Endothelial cell of umbilical vein (primary cell): ENCODE data around the gene PTPRU. TPM values are rescaled to one million over a fixed set of nuclear protein-coding genes. Genes with fewer than 3 reads are reported as not detected.

Experiments
- BruUV-seq: library from RNA; stranded (reverse); fragments of 400-500 nt; replicated peaks from 2 replicates; lab custom pipeline; 2021; lab: Mats Ljungman, UMichigan
- CTCF ChIA-PET: fragments of 300-600, 350-600 bp; sonication (Branson Sonifier 250); formaldehyde crosslinking; loops from one replicate; lab custom pipeline; 2021; ENCODE audit warnings: antibody characterized with exemption, inconsistent platforms; lab: Charles Lee
- POLR2A ChIA-PET: fragments of 300-600, 350-600 bp; sonication (Branson Sonifier 250); formaldehyde crosslinking; loops from one replicate; lab custom pipeline; 2021; ENCODE audit warnings: antibody characterized with exemption, inconsistent platforms; lab: Charles Lee
- DNase-seq: peaks from one replicate; pipeline ENCODE4 v3.0.0-alpha.2; 2011; ENCODE audit warnings: low read depth, low spot score
- FAIRE-seq: peaks from 2 replicates; lab custom pipeline; 2011; peaks lifted over from hg19 to GRCh38; lab: Jason Lieb, UNC
- H2AFZ ChIP-seq: 2 replicates; pipeline ENCODE4 v1.6.0; 2012; ENCODE audit warnings: low read depth, low read length, control low read depth, inconsistent platforms
- H3K27ac ChIP-seq: 2 replicates; pipeline ENCODE4 v1.5.1; 2011; ENCODE audit warnings: low read depth, mild to moderate bottlenecking, control low read depth, low read length, moderate library complexity; ENCODE audit not compliant: insufficient read depth
- H3K27me3 ChIP-seq, 2 experiments: 2 replicates each; pipeline versions ENCODE4 v1.6.0 to v1.6.1; 2011; ENCODE audit warnings: low read length in 2 of 2, mixed read lengths in 1 of 2; ENCODE audit not compliant: control insufficient read depth in 2 of 2, insufficient read depth in 2 of 2
- H3K36me3 ChIP-seq, 2 experiments: 2 replicates in 1 of 2; 3 replicates in 1 of 2; pipeline ENCODE4 v1.5.1; 2011; ENCODE audit warnings: low read length in 2 of 2, mild to moderate bottlenecking in 1 of 2, moderate library complexity in 1 of 2; ENCODE audit not compliant: control insufficient read depth in 2 of 2, insufficient read depth in 2 of 2; ENCODE audit errors: extremely low read depth in 1 of 2
- H3K4me1 ChIP-seq: 3 replicates; pipeline ENCODE4 v1.5.1; 2011; ENCODE audit warnings: mild to moderate bottlenecking, low read length; ENCODE audit not compliant: control insufficient read depth, insufficient read depth; ENCODE audit errors: extremely low read depth
- H3K4me2 ChIP-seq: 2 replicates; pipeline ENCODE4 v1.6.1; 2011; ENCODE audit warnings: low read length, control low read depth, mixed read lengths; ENCODE audit not compliant: insufficient read depth
- H3K4me3 ChIP-seq, 3 experiments: fragments of 200-600 bp in 1 of 3; sonication (generic), shearing (Covaris generic) in 1 of 3; replicated peaks in 1 of 3; 2 replicates each; pipeline ENCODE4 v1.5.1; 2011 to 2016; ENCODE audit warnings: control low read depth in 3 of 3, low read length in 3 of 3, mild to moderate bottlenecking in 2 of 3, inconsistent platforms in 1 of 3, low read depth in 1 of 3, moderate library complexity in 1 of 3; ENCODE audit not compliant: insufficient read depth in 1 of 3
- H3K79me2 ChIP-seq: 2 replicates; pipeline ENCODE4 v1.6.0; 2012; ENCODE audit warnings: low read length, inconsistent platforms; ENCODE audit not compliant: control insufficient read depth, insufficient read depth
- H3K9ac ChIP-seq: replicated peaks from 2 replicates; pipeline ENCODE3; 2011; ENCODE audit warnings: low read length, control low read depth; ENCODE audit not compliant: insufficient read depth; ENCODE audit errors: extremely low read depth
- H3K9me1 ChIP-seq: replicated peaks from 3 replicates; pipeline ENCODE4 v1.6.0; 2011; ENCODE audit warnings: mild to moderate bottlenecking, low read length; ENCODE audit not compliant: control insufficient read depth, insufficient read depth; ENCODE audit errors: extremely low read depth
- H3K9me3 ChIP-seq: replicated peaks from 2 replicates; pipeline ENCODE4 v1.5.1; 2012; ENCODE audit warnings: low read length, inconsistent platforms; ENCODE audit not compliant: control insufficient read depth, insufficient read depth
- H4K20me1 ChIP-seq: replicated peaks from 2 replicates; pipeline ENCODE3; 2011; ENCODE audit warnings: mild to moderate bottlenecking, low read length; ENCODE audit not compliant: control insufficient read depth, insufficient read depth; ENCODE audit errors: extremely low read depth
- EZH2 ChIP-seq: IDR thresholded peaks from 2 replicates; pipeline ENCODE4 v1.6.1; 2012; ENCODE audit warnings: borderline replicate concordance, low read depth, mild to moderate bottlenecking, moderate library complexity, low read length, inconsistent platforms; ENCODE audit not compliant: severe bottlenecking
- FOS ChIP-seq: IDR thresholded peaks from 2 replicates; pipeline ENCODE4 v1.6.1; 2011; ENCODE audit warnings: mild to moderate bottlenecking, low read length, moderate library complexity, borderline replicate concordance; ENCODE audit not compliant: insufficient read depth
- GATA2 ChIP-seq: IDR thresholded peaks from 2 replicates; pipeline ENCODE4 v1.7.0; 2011; ENCODE audit warnings: low read depth, mild to moderate bottlenecking, moderate library complexity, mixed read lengths, low read length; ENCODE audit not compliant: insufficient read length, insufficient read depth
- JUN ChIP-seq: IDR thresholded peaks from 2 replicates; pipeline ENCODE4 v1.6.1; 2011; ENCODE audit warnings: borderline replicate concordance, low read depth; ENCODE audit not compliant: insufficient read length, insufficient read depth
- MYC ChIP-seq: IDR thresholded peaks from one replicate; pipeline ENCODE4 v1.6.1; 2011; ENCODE audit warnings: mild to moderate bottlenecking, low read depth, low read length
- POLR2A ChIP-seq: IDR thresholded peaks from 2 replicates; pipeline ENCODE4 v1.6.1; 2012; ENCODE audit warnings: low read depth, mild to moderate bottlenecking, control low read depth, low read length
- POLR2AphosphoS5 ChIP-seq: IDR thresholded peaks from 2 replicates; pipeline ENCODE4 v1.6.1; 2012; ENCODE audit warnings: low read depth, mild to moderate bottlenecking, control low read depth, low read length, moderate library complexity; ENCODE audit not compliant: insufficient read depth
- dilution Hi-C: fragments of 300-500 bp; cut with MboI; formaldehyde crosslinking; loops from one replicate; pipeline ENCODE4 v1.15.0; 2019; ENCODE audit warnings: low sequenced_read_pairs; ENCODE audit not compliant: extremely low pct_ligation_motif_present
- intact Hi-C: fragments of 100-400 bp; cut with micrococcal nuclease; formaldehyde crosslinking; loops from one replicate; pipeline ENCODE4 v1.10.0; 2022
- polyA plus RNA-seq, 4 experiments: library from polyadenylated mRNA; depleted of rRNA in 3 of 4; stranded (reverse) in 3 of 4; unstranded in 1 of 4; fragments of >200 nt; gene quantifications; 2 replicates each; pipeline versions ENCODE4 v1.2.1 to v1.2.3, GENCODE V29; 2011 to 2012; ENCODE audit warnings: missing spikeins in 1 of 4
- total RNA-seq: library from RNA; stranded (reverse); gene quantifications from 2 replicates; pipeline ENCODE4 v1.2.3, GENCODE V29; 2021
- TF ChIP-seq, protein P1 (sequence below), 2 donors: IDR thresholded peaks; 1 replicate in 1 of 2; 2 replicates in 1 of 2; pipeline ENCODE4 v1.5.1; 2011; ENCODE audit warnings: low read length in 2 of 2, mild to moderate bottlenecking in 2 of 2, moderate library complexity in 2 of 2, control low read depth in 1 of 2, inconsistent platforms in 1 of 2, low read depth in 1 of 2; ENCODE audit not compliant: insufficient read depth in 1 of 2; ENCODE audit errors: extremely low read depth in 1 of 2
- TF ChIP-seq, protein P2 (sequence below): IDR thresholded peaks from 2 replicates; pipeline ENCODE4 v1.6.1; 2011; ENCODE audit not compliant: insufficient read depth, insufficient read length

PTPRU gene
- total and polyA plus RNA-seq, 2 donors (not counting 3 experiments of a cell fraction or from before 2014, with no cell fraction given): 0.58 to 2.6 TPM

DNA sequence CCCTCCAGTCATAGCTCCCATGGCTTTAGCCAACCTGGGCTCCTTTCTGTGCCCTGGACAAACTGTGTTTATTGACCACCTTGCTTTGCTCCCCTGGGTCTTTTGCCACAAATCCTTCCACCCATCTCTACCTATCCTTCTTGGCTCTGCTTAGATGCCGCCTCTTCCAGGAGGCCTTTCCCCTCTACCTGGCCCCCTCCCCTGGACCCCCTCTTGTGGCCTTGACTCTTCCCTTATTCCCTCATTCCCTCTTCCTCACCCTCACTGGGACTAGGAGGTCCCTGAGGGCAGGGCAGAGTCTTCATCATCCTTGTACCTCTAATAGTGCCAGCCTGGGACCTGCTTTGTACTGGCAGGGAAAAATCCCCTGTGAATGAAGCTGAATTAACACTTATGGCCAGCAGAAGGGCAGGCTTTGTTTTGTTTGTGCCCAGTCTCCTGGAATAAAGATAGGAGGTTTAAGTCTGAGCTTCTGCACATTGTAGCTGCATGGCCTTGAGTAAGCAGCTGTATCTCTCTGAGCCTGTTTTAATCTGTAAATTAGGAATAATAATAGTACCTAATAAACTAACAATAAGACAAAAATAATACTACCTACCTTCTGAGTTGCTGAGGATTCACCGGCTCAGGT, 13.7 kb downstream of the PTPRU start:
- intact Hi-C loops (no loop called here), dilution Hi-C loops (loop anchor here (25.0 kb wide), 1 partner anchor 837 kb away; no protein-coding TSS in a partner anchor)
- Histone ChIP-seq H3K4me2 (no peak overlapping the region), H3K4me1 (no peaks in the 10 kb centered on the region), H3K9ac (no peak overlapping the region), H3K9me1 (no peaks in the 10 kb centered on the region), H3K27ac (no peak overlapping the region), H3K9me3 (no peaks in the 10 kb centered on the region), H3K4me3 (no peak overlapping the region), H3K27me3 (peaks cover 0 to 1% of the 10 kb centered on the region in 2 experiments), H2AFZ (no peak overlapping the region), H3K36me3 (no peaks in the 10 kb centered on the region), H3K79me2 (no peaks in the 10 kb centered on the region), H4K20me1 (no peaks in the 10 kb centered on the region)
- no TSS peak for BruUV-seq
- POLR2A ChIA-PET: interaction anchor here (0.6 kb wide), 1 partner anchor 1436 kb away, joined by 3 read pairs; no protein-coding TSS in a partner anchor
- FAIRE-seq (no peak), DNase-seq (no peak)
- CTCF ChIA-PET: interaction anchor here (1.0 to 1.1 kb wide), 2 partner anchors 9 to 1458 kb away, joined by 3 to 4 read pairs; no protein-coding TSS in a partner anchor
- TF ChIP-seq JUN (no peak), POLR2A (no peak), FOS (no peak), POLR2AphosphoS5 (no peak), MYC (no peak), EZH2 (no peak), GATA2 (no peak)
- TF ChIP-seq, protein P1, sequence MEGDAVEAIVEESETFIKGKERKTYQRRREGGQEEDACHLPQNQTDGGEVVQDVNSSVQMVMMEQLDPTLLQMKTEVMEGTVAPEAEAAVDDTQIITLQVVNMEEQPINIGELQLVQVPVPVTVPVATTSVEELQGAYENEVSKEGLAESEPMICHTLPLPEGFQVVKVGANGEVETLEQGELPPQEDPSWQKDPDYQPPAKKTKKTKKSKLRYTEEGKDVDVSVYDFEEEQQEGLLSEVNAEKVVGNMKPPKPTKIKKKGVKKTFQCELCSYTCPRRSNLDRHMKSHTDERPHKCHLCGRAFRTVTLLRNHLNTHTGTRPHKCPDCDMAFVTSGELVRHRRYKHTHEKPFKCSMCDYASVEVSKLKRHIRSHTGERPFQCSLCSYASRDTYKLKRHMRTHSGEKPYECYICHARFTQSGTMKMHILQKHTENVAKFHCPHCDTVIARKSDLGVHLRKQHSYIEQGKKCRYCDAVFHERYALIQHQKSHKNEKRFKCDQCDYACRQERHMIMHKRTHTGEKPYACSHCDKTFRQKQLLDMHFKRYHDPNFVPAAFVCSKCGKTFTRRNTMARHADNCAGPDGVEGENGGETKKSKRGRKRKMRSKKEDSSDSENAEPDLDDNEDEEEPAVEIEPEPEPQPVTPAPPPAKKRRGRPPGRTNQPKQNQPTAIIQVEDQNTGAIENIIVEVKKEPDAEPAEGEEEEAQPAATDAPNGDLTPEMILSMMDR (IDR thresholded peaks at IDR 0.05; ENCODE audit: extremely low read depth in 1 of 2, insufficient read depth in 1 of 2, low read depth in 1 of 2, low read length in 2 of 2): no peak
- TF ChIP-seq, protein P2, sequence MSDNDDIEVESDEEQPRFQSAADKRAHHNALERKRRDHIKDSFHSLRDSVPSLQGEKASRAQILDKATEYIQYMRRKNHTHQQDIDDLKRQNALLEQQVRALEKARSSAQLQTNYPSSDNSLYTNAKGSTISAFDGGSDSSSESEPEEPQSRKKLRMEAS: no peak
